Left kidney (tissue), 2 donors: ENCODE data around the gene TLR2. TPM values are rescaled to one million over a fixed set of nuclear protein-coding genes. Genes with fewer than 3 reads are reported as not detected.

Experiments used
- DNase-seq: peaks from one replicate; pipeline ENCODE4 v3.0.0-alpha.2; 2013
- polyA plus RNA-seq: library from polyadenylated mRNA; unstranded; fragments of 120-200 nt; gene quantifications from one replicate; pipeline ENCODE4 v1.2.1, GENCODE V29; 2013; ENCODE audit not compliant: insufficient read length

The TLR2 gene
- polyA plus RNA-seq, 1 donor: 9.8 TPM

DNA sequence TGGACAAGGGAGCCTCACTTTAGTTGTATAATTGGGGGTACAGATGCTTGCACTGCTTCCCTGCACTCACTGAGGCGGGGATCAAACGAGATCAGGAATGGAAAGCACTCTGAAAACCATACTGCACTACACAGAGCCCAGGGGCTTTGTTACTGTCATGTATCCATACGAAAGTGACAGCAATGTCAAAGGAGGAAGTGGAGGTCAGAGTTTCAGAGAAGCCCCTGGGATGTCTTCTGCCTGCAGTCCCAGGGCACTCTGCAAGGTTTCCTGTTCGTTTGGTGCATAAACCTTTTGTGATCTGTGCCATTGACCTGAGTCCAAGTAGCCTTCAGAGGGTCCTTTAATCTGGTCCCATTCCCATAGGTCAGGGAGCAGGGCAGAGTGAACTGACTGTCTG, 44.6 kb downstream of the TLR2 start:
- no peak for DNase-seq

DNA sequence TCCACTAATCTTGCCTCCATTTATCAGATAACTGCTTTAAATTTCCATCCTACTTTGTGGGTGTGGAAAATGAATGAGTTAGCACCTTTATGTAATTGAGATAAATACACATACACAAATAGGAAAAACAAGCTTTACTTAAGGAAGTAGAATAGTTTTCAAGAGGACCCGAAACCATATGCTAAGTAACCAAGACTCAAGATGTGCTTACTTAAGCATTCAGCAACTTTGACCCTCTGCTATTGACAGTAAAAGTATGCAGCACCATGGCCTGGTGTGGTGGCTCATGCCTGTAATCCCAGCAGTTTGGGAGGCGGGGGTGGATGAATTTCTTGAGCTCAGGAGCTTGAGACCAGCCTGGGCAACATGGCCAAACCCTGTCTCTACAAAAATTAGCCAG, 45.8 kb downstream of the TLR2 start:
- no peak for DNase-seq

GRCh38 chr4:153731239-153731638, 47.2 kb downstream of the TLR2 start:
- no peak for DNase-seq

GRCh38 chr4:153733751-153734448, 49.8 kb downstream of the TLR2 start:
- no peak for DNase-seq

DNA sequence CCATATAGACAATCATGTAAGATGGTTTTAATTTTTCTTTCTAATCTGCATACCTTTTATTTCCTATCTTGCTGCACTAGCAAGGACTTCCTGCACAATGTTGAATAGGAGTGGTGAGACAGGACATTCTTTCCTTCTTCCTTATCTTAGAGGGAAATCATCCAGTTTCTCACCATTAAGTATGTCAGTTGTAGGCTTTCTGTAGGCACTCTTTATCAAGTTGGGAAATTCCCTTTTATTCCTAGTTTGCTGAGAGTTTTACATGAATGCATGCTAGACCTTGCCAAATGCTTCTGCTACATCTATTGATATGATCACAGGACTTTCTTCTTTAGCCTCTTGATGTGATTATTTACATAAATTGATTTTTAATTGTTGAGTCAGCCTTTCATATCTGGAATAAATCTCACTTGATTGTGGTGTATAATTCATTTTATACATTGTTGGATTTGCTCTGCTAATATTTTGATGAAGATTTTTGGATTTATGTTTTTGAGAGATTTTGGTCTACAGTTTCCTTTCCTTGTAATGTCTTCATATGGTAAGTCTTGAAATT, 51.9 kb downstream of the TLR2 start:
- DNase-seq: no peak

DNA sequence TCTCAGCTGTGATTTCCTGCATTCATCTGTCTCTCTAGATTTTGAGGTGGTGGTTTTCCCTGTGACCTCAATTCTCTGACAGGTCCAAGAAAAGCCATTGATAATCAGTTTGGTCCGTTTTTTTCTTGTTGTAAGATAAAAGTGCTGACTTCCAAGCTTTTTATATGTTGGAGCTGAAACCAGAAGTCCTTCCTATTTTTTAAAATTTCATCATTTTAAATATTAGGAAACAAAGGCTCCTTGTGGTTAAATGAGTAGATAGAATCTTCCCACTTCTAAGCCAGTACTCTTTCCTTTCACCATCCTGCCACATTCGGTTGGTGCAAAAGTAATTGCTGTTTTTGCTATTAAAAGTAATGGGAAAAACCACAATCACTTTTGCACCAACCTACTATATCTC, 57.5 kb downstream of the TLR2 start:
- no peak for DNase-seq

GRCh38 chr4:153745651-153746050, 61.6 kb downstream of the TLR2 start:
- no peak for DNase-seq

DNA sequence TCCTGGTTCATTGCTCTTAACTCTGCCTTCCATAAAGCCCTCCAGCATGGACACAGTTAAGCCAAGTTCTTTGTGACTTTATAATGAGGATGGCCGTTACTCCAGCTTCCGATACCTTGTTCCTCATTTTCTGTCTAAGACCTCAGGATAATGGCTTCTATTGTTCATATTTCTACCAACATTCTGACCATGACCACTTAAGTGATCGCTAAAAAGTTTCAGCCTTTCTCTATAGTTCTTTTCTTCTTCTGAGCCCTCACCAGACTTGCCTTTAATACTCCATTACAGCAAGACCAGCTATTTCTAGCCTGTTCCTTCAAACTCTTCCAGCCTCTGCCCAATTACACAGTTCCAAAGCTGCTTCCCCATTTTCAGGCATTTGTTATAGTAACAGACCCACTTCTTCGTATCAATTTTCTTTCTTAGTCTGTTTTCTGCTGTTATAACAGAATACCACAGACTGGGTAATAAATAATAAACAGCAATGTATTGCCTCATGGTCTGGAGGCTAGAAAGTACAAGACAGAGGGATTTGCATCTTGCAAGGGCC, 63.4 kb downstream of the TLR2 start:
- no peak for DNase-seq

DNA sequence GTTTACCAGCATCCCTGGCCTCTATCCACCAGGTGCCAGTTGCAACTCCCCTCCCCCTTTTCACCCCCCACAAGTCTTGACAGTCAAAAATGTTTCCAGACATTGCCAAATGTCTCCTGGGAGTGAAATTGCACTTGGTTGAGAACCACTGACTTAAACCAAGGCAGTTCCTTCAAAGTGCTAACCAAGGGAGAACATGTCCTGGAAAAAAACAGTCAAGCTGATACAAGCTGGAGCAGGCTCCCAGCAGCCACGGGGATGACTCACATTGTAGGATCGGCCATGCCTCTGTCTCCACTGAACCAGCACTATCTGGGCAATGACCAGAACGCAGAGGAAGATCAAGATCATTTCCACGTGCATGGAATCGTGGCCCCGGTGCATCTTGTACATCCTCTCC, 64.3 kb downstream of the TLR2 start:
- no peak for DNase-seq

GRCh38 chr4:153750197-153750817, 66.2 kb downstream of the TLR2 start:
- DNase-seq: peak; percentile 83

- no peak for DNase-seq
These were observed 71.1 kb downstream of the TLR2 start for GRCh38 chr4:153755186-153755585.

Other genes starting within 250 kb of the TLR2 start
- 36.6 TPM for gene TMEM131L, start 217.9 kb upstream of the TLR2 start, polyA plus RNA-seq
- 7.3 TPM for gene RNF175, start 75.7 kb downstream of the TLR2 start, polyA plus RNA-seq
- 14.9 TPM for gene SFRP2, start 104.8 kb downstream of the TLR2 start, polyA plus RNA-seq